SJCRH30 (cell line): Measurements from ENCODE around the gene DNMT3B. TPM values are rescaled to one million over a fixed set of nuclear protein-coding genes. Genes with fewer than 3 reads are reported as not detected.
A peak's percentile ranks its signal among the peaks of the same experiment; 100 is the strongest.

Source experiments
- DNase-seq, 2 experiments: peaks; one replicate each; pipeline ENCODE4 v3.0.0-alpha.2; 2015 to 2020
- H3K27ac ChIP-seq: fragments of 250-450 bp; sonication (Bioruptor Pico); 2 replicates; pipeline ENCODE4 v1.5.1; 2020; ENCODE audit warnings: mild to moderate bottlenecking, moderate library complexity
- H3K27me3 ChIP-seq: fragments of 250-450 bp; sonication (Bioruptor Pico); 2 replicates; pipeline ENCODE4 v1.5.1; 2020; ENCODE audit warnings: mild to moderate bottlenecking, moderate library complexity
- H3K36me3 ChIP-seq: fragments of 250-450 bp; sonication (Bioruptor Pico); 2 replicates; pipeline ENCODE4 v1.5.1; 2020; ENCODE audit warnings: mild to moderate bottlenecking, moderate library complexity
- H3K4me1 ChIP-seq: fragments of 250-450 bp; sonication (Bioruptor Pico); 2 replicates; pipeline ENCODE4 v1.5.1; 2020; ENCODE audit warnings: mild to moderate bottlenecking, moderate library complexity
- H3K4me3 ChIP-seq: fragments of 250-450 bp; sonication (Bioruptor Pico); 2 replicates; pipeline ENCODE4 v1.5.1; 2020; ENCODE audit warnings: mild to moderate bottlenecking, moderate library complexity
- H3K9me3 ChIP-seq: fragments of 250-450 bp; sonication (Bioruptor Pico); replicated peaks from 2 replicates; pipeline ENCODE4 v1.5.1; 2020; ENCODE audit warnings: mild to moderate bottlenecking, moderate library complexity
- total RNA-seq: library from RNA; depleted of rRNA; stranded (reverse); fragments of >200 nt; shearing (Covaris generic); gene quantifications from 2 replicates; pipeline ENCODE4 v1.2.3, GENCODE V29; 2014; rRNA removed

Gene DNMT3B
- total RNA-seq, 1 experiment from 2014 or later = 15.6 TPM

DNA sequence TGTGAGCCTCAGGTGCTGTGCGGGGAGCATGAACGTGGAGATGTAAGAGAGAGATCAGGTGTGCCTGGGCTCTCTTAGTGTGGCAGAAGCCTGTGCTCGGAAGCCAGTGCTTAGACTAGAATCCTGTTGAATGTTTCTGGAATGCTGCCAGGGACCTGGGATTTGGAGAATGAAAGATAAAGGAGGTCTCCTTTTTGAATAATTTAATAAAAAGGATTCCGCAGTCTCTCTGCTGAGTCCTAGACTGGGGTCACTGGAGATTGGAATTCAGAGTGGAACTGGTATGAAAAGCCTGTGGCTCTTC, 77.7 kb downstream of the DNMT3B start:
- Histone ChIP-seq H3K36me3 (peaks cover 93% of the 10 kb centered on the region), H3K9me3 (0 out of 2 replicates have a peak, but pooled peaks cover 3% of the 10 kb centered on the region), H3K27me3 (no peaks in the 10 kb centered on the region), H3K27ac (no peak overlapping the region), H3K4me1 (peaks cover 5% of the 10 kb centered on the region; the same call in 1 of the 2 replicates), H3K4me3 (no peak overlapping the region)
- DNase-seq = no peak

DNA sequence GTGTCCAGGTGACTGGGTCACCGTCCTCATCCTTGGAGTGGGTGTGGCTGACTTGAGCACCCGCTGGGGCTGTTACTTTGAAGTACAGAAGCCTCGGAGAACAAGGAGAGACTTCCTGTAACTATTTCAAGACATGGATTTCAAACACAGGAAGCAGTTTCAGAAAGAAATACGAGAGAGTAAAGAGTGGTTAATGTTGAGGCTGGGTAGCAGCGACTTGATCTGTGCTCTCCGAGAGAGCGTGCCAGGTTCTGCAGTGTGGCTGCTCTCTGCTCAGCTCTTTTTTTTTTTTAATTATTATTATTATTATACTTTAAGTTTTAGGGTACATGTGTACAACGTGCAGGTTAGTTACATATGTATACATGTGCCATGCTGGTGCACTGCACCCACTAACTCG, 79.0 kb downstream of the DNMT3B start:
- Histone ChIP-seq H3K9me3 (0 out of 2 replicates have a peak, but pooled peaks cover 3% of the 10 kb centered on the region), H3K36me3 (peaks cover 94% of the 10 kb centered on the region), H3K27ac (no peak overlapping the region), H3K4me1 (peaks cover 5% of the 10 kb centered on the region; the same call in 1 of the 2 replicates), H3K27me3 (no peaks in the 10 kb centered on the region), H3K4me3 (no peak overlapping the region)
- no peak for DNase-seq

DNA sequence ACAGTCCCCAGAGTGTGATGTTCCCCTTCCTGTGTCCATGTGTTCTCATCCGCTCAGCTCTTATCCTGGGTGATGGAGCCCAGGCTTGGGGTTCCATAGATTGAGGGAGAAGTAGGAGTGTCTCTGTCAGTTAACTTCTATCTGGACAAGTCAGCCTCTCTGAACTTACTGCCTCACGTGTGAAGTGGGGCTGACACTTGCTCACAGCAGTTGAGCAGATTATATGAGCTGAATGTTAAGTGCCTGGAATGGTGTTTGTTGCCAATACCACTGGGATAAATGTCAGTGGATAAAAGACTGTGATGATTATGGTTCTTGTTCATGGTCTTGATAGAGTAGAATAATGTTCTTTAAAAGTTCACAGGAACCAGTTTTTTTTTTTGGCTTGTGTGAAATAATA, 79.4 kb downstream of the DNMT3B start:
- Histone ChIP-seq H3K36me3 (peaks cover 94% of the 10 kb centered on the region), H3K9me3 (0 out of 2 replicates have a peak, but pooled peaks cover 3% of the 10 kb centered on the region), H3K27ac (no peak overlapping the region), H3K27me3 (no peaks in the 10 kb centered on the region), H3K4me1 (peaks cover 5% of the 10 kb centered on the region; the same call in 1 of the 2 replicates), H3K4me3 (no peak overlapping the region)
- DNase-seq = no peak

DNA sequence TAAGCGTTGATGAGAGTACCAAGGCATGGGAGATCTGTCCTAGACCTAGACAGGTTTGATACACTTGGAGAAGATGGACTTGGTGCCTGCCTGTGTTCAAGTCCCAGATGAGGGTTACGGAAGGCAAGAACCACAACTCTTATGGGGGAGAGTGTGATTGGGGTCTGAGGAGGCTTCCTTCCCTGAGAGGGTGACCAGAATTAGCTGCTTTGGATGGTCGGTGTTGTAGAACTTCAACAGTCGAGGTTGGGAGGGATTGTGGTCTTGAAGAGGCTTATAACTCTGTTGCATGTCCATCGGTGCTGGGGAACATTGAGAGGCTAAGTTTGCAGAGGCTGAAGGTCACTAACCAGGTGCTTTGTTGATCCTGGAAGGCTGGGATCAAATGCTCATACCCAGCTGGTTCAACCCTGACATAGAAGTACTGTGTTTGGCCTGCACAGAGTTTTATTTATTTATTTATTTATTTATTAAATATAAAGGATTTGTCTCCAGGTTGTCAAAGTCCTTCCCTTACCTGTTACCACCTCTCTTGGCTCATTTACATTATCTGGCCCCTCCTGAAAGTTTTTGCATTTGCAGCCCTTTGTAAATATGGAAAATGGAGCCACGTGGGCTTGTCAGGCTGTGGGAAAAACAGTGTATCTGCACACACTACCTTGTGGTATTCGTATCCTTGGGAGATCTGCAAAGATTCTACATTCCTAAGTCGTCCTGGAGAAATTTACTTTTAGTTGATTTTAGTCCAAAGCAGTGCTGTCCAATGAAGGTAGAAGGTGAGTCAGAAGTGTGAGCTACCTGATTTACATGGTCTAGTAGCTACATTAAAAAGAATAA, 80.7 kb downstream of the DNMT3B start:
- H3K9me3 ChIP-seq = 0 out of 2 replicates have a peak, but pooled peaks cover 3% of the 10 kb centered on the region
- peaks cover 95% of the 10 kb centered on the region for H3K36me3 ChIP-seq
- peaks cover 5% of the 10 kb centered on the region; the same call in 1 of the 2 replicates for H3K4me1 ChIP-seq

DNA sequence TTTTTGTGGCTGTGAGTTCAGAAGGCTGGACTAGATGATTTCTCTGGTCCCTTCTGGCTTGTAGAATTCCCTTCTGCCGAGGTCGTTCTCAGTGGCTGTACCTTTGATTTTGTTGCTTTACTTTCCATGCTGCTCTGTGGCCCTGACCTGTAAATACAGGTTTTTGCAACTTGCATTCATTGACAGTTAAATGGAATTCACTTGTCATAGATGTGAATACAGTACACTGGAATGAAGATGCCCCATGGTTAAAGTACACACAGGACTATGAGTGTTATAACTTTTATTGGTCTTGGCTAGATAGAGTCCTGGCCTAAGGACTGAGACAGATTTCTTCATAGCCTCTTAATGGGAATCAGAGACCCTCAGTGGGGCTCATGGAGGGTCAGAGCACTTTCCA, 83.6 kb downstream of the DNMT3B start:
- no peaks in the 10 kb centered on the region for H3K4me1 ChIP-seq
- no peak for DNase-seq
- no peak overlapping the region for H3K4me3 ChIP-seq
- H3K27me3 ChIP-seq = no peaks in the 10 kb centered on the region
- H3K9me3 ChIP-seq = 0 out of 2 replicates have a peak, but pooled peaks cover 3% of the 10 kb centered on the region
- no peak overlapping the region for H3K27ac ChIP-seq
- peaks cover 88% of the 10 kb centered on the region for H3K36me3 ChIP-seq

More for the DNA sequence above, 80.7 kb downstream of the DNMT3B start:
- no peaks in the 10 kb centered on the region for H3K27me3 ChIP-seq
- no peak for DNase-seq
- H3K4me3 ChIP-seq = no peak overlapping the region
- H3K27ac ChIP-seq = no peak overlapping the region

DNA sequence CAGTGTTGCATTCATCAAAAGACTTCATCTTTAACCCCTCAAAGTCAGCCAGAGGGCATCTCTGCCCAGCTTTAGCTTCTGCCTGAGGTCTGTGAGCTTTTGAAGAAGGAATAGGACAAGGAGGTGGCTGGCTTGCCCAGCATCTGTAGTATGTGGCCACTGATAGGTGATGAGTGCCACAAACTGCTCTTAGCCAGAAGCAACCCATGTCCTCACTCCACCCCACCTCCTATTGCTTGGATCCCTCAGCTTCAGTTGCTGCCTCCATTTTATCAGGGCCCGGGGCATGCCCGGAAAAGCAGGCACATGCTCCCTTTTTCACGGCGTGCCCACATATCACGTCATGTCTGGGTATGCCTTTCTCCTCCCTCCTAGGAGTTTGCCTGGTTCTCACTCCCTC, 84.7 kb downstream of the DNMT3B start:
- no peaks in the 10 kb centered on the region for H3K27me3 ChIP-seq
- no peak overlapping the region for H3K27ac ChIP-seq
- H3K36me3 ChIP-seq = peaks cover 88% of the 10 kb centered on the region
- H3K9me3 ChIP-seq = 0 out of 2 replicates have a peak, but pooled peaks cover 3% of the 10 kb centered on the region
- DNase-seq = no peak
- no peak overlapping the region for H3K4me3 ChIP-seq
- no peaks in the 10 kb centered on the region for H3K4me1 ChIP-seq

DNA sequence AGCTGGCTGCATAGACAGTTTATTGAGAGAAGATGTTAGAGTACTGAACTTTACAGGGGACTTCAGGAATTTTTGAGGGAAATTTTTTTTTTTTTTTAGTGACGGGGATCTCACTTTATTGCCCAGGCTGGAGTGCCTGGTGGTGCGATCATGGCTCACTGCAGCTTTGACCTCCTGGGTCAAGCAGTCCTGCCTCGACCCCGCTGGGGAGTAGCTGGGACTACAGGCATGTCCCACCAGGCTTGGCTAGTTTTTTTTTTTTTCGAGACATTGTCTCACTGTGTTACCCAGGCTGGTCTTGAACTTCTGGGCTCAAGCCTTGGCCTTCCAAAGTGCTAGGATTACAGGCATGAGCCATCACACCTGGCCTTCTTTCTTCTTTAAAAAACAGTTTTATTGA, 85.8 kb downstream of the DNMT3B start:
- Histone ChIP-seq H3K36me3 (peaks cover 86% of the 10 kb centered on the region), H3K27me3 (no peaks in the 10 kb centered on the region)

DNA sequence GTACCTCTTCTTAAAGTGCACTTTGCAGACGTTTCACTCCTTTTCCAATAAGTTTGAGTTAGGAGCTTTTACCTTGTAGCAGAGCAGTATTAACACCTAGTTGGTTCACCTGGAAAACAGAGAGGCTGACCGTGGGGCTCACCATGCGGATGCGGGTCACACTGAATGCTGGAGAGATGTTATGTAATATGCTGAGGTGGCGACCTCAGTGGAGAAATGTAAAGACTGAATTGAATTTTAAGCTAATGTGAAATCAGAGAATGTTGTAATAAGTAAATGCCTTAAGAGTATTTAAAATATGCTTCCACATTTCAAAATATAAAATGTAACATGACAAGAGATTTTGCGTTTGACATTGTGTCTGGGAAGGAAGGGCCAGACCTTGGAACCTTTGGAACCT, 86.7 kb downstream of the DNMT3B start:
- Histone ChIP-seq H3K27me3 (no peaks in the 10 kb centered on the region), H3K4me3 (no peak overlapping the region), H3K9me3 (no peaks in the 10 kb centered on the region), H3K4me1 (no peaks in the 10 kb centered on the region), H3K27ac (no peak overlapping the region), H3K36me3 (peaks cover 81% of the 10 kb centered on the region)
- DNase-seq = no peak

More for the DNA sequence above, 85.8 kb downstream of the DNMT3B start:
- no peak overlapping the region for H3K27ac ChIP-seq
- no peak for DNase-seq
- H3K4me1 ChIP-seq = no peaks in the 10 kb centered on the region
- H3K9me3 ChIP-seq = 0 out of 2 replicates have a peak, but pooled peaks cover 3% of the 10 kb centered on the region
- H3K4me3 ChIP-seq = no peak overlapping the region

DNA sequence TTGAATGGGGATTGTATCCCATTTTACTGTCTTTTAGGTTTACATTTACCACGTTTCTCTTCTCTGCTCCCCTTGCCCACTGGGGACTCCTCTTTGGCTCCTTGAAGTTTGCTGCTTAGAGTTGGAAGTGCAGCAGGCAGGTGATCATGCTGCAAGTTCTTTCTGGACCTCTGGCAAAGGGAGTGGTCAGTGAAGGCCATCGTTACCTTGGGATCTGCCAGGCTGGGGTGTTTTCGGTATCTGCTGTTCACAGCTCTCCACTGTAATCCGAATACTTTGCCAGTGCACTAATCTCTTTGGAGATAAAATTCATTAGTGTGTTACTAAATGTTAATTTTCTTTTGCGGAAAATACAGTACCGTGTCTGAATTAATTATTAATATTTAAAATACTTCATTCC, 87.4 kb downstream of the DNMT3B start:
- no peak for DNase-seq
- H3K4me1 ChIP-seq = no peaks in the 10 kb centered on the region
- H3K27me3 ChIP-seq = no peaks in the 10 kb centered on the region
- no peak overlapping the region for H3K4me3 ChIP-seq
- no peaks in the 10 kb centered on the region for H3K9me3 ChIP-seq
- H3K27ac ChIP-seq = no peak overlapping the region
- H3K36me3 ChIP-seq = peaks cover 76% of the 10 kb centered on the region

DNA sequence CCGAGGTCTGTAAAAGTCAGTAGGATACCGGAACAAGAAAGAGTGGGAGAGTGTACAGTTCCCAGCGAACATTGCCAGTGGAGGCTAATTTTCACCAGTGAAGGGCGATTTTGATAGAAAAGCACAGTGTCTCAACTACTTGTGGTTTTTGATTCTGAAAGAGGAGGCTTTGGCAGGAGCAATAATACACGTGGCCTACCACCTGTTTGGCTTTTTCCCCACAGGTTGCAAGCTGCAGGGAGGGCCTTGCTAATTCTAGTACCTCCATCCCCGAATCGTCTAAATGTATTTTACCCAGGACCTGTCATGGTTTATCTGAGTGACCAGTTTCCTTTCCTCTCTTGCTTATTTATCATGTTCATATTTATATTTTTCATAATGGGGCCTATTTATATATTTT, 93.2 kb downstream of the DNMT3B start:
- no peaks in the 10 kb centered on the region for H3K9me3 ChIP-seq
- DNase-seq = peak in 1 of 2 experiments; percentile 34
- no peak overlapping the region for H3K27ac ChIP-seq
- peaks cover 40% of the 10 kb centered on the region for H3K36me3 ChIP-seq
- no peak overlapping the region for H3K4me3 ChIP-seq
- H3K27me3 ChIP-seq = no peaks in the 10 kb centered on the region
- H3K4me1 ChIP-seq = no peaks in the 10 kb centered on the region

DNA sequence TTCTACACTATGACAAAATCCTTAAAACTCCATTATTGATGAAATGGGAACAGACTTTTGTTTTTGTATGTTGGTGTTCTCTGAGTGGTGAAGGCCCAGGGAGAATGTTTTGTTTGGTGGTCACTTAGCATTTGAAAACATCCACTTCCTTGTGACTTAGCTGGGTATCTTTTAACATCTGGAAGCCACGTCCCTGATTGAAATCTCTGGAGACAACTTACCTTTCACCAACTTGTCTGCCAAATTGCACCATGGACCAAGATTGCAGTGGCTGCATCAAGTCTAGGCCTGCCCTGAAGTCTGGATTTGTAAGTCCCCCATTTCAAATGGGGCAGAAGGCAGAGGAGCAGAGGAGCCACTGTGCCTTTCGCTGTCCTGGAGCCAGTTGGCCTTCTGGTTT, 96.0 kb downstream of the DNMT3B start:
- H3K27me3 ChIP-seq = no peaks in the 10 kb centered on the region
- H3K27ac ChIP-seq = no peak overlapping the region
- no peaks in the 10 kb centered on the region for H3K9me3 ChIP-seq
- no peak overlapping the region for H3K4me3 ChIP-seq
- no peaks in the 10 kb centered on the region for H3K4me1 ChIP-seq
- DNase-seq = no peak
- H3K36me3 ChIP-seq = peaks cover 20% of the 10 kb centered on the region; the same call in 1 of the 2 replicates

Other genes starting within 250 kb of the DNMT3B start
- gene NOL4L, start 177.1 kb upstream of the DNMT3B start, total RNA-seq = 2.4 and 2.5 TPM in 2 replicates
- not detected in 2 replicates for gene C20orf203, start 88.4 kb upstream of the DNMT3B start, total RNA-seq
- 18.8 and 19.8 TPM in 2 replicates for gene COMMD7, start 18.9 kb upstream of the DNMT3B start, total RNA-seq
- 322 and 324 TPM in 2 replicates for gene MAPRE1, start 57.6 kb downstream of the DNMT3B start, total RNA-seq
- gene EFCAB8, start 96.5 kb downstream of the DNMT3B start, total RNA-seq = 0.28 and 0.58 TPM in 2 replicates
- gene SUN5, start 242.0 kb downstream of the DNMT3B start, total RNA-seq = not detected in 2 replicates
- gene BPIFB2, start 245.3 kb downstream of the DNMT3B start, total RNA-seq = not detected in 2 replicates